Renal pelvis (tissue), 4 donors: ENCODE data around the gene FBXO34. TPM values are rescaled to one million over a fixed set of nuclear protein-coding genes. Genes with fewer than 3 reads are reported as not detected.
"Not testable (repeated sequence)": the region's sequence is repeated elsewhere in the genome, so short reads cannot be mapped to it uniquely, and the experiment has no call there.

Source experiments
- DNase-seq: peaks from one replicate; pipeline ENCODE4 v3.0.0-alpha.2; 2013
- polyA plus RNA-seq, 3 donors: library from polyadenylated mRNA; unstranded; fragments of 120-200 nt; gene quantifications; one replicate each; pipeline ENCODE4 v1.2.1, GENCODE V29; 2013; ENCODE audit not compliant: insufficient read length in 3 of 3

The FBXO34 gene
- polyA plus RNA-seq, 3 donors, result 32.9 to 42.1 (median 34.0) TPM

DNA sequence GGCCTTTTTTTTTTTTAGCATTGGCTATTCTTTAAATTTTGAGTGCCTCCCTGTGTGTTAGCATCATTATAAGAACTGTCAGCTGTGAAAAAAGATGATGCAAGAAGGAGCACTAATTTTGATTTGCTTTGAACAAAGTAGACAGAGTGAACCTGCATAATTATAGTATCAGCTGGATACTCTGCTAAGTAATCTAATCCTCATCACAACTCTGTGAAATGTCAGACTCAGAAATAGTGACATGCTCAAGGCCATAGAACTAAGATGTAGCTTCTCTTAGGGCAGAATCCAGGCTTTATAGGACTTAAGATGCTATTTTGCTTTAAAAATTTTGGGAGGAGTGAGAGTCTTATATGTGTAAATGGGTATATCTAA, 31.9 kb downstream of the FBXO34 start:
- no peak for DNase-seq

GRCh38 chr14:55303691-55304145, 32.5 kb downstream of the FBXO34 start:
- no peak for DNase-seq

DNA sequence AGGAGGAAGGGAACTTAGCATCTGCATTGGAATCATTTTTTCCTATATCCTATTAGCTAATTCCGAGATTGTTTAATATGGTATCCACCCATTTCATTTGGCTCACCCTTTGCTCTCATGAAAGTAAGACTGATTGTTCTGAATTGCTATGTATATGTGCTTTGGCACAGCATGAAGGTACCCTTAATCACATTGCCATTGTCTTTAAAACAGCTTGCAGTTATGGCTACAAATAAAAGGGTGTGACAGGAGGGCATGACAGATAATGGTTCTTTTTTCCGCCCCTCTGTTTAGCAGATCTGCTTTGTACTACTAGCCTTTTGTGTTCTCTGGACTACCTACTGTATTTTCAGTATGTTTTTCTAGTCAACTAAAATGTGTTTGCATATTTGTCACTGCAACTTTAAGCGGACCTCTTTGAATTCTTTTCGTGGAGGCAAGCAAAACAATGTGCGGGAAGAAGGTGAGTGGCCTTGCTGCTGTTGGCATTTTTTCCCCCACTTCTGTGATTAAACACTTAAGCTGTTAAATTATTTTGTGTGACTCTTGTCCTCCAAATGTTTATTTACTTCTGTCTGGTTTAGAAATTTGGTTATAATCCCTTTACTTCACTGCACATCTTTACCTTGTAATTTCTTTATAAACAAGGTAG, 35.8 kb downstream of the FBXO34 start:
- DNase-seq, result no peak

- no peak for DNase-seq
Measured at GRCh38 chr14:55309154-55309553, 37.9 kb downstream of the FBXO34 start.

DNA sequence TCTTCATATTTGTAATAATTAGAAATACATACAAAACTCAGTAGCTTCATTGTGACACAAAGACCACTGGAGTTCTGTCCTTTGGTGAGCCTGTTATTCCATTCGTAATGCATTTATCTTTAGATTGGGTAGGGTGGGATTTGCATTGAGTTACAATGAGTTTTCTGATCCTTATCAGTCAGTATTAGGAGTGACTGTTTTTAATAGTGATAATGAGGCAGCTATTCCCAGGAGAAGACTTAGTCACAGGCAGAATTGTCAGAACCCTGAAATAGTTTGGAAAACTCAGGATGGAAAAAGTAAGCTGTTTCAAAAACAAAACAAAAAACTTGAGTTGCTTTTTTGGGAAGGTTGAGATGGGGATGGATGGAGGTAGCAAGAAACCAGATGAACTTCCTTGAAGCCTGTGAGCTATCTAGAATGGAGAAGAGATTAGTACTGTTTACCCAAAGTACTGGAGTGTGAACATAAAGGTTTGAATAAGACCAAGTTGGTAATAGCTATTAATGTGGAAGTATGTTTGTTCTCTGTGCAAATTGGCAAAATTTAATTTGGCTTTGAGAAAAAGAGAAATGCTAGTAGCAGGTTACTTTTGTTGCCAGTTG, 38.6 kb downstream of the FBXO34 start:
- DNase-seq, result no peak

- not testable (repeated sequence) for DNase-seq
Measured at GRCh38 chr14:55312379-55313030, 41.3 kb downstream of the FBXO34 start.

- no peak for DNase-seq
Measured at GRCh38 chr14:55313480-55313879, 42.3 kb downstream of the FBXO34 start.

DNA sequence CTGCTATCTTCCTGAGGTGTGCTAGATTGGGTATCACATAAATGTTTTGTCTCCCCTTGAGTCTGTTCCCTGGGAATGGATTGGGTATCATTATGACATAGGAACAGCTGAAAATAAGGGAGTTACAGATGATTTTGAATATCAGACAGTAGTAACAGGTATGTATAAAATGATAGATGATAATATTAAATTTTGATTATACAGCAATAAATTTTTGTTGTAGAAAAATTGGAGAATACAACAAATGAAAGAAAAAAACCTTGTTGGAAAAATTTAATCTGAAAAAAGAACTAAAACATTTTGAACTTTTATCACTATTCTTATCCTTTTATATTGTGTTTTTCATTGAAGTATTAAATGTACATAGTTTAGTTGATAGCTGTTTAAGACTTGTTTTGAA, 43.2 kb downstream of the FBXO34 start:
- no peak for DNase-seq

DNA sequence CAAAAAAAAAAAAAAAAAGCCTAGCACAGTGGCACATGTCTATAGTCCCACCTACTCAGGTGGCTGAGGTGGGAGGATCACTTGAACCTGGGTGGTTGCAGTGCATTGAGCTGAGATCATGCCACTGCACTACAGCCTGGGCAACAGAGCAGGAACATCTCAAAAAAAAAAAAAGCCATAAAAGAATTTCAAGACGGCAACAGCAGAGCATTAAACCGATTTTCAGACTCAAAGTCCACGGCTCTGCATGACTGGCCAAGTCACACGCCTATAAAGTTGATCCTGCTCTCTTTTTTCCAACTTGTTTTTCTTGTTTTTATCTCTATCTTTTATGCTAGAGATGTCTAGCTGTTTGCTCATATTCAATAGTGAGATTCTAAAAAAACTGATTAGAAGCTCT, 45.3 kb downstream of the FBXO34 start:
- peak; percentile 48 for DNase-seq

DNA sequence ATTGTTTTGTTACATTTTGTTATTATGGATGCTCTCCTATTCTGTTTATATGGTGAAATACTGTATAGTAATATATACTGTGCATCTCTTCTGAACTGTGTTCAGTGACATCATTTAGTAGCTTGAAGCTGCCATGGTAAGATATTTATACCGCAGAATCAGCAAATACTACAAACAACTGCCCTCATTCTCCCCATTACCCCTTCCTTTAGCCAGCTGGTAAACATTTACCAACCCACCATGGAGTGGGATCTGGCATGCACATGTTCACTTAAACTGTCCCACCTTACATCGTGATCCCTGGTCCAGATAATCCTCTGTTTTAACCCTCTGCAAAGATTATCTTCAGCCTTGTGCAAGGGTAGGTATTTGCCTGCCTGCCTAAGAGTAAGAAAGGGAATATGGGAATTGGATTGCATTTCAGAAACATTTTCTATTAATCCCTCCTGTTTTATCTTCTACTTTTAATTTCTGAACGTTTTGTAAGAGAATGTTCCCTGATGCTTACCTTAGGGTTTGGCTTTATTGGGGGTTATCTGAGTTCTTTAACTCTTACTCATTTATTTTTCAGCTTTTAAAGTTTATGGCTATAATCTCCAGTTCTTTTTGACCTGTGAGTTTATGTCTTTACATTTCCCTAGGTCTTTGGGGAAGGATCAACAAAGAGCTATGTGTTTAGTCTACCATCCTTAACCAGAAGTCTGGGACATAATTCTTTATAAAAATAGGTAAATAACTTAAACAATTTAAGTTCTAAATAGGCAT, 46.5 kb downstream of the FBXO34 start:
- DNase-seq, result no peak

GRCh38 chr14:55318694-55319093, 47.5 kb downstream of the FBXO34 start:
- DNase-seq, result no peak

DNA sequence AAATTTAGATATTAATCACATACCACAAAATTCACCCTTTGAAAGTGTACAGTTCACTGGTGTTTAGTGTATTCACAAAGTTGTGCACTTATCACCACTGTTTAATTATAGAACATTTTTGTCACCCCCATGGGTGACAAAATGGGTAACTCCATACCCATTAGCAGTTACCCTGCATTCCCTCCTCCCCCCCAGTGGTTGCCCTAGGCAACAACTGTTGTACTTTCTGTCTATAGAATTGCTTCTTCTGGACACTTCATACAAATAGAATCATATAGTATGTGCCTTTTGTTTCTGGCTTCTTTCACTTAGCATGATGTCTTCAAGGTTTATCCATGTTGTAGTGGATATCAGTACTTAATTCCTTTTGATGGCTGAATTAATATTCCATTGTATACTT, 52.7 kb downstream of the FBXO34 start:
- no peak for DNase-seq

DNA sequence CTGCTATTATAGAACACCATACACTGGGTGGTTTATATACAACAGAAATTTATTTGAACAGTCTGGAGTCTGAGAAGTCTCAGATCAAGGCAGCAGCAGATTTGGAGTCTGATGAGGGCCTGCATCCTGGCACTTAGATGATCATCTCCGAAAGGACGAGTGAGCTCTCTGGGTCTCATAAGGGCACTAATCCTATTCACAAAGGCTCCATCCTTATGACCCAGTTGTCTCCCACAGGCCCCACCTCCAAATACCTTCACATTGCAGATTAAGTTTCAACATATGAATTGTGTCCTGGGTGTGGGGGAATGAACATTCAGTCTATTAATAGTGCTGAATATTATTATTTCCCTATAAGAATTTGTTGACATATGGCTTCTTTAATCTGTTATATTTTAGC, 53.6 kb downstream of the FBXO34 start:
- no peak for DNase-seq

GRCh38 chr14:55327179-55327578, 56.0 kb downstream of the FBXO34 start:
- no peak for DNase-seq

GRCh38 chr14:55328317-55328716, 57.1 kb downstream of the FBXO34 start:
- DNase-seq, result no peak

DNA sequence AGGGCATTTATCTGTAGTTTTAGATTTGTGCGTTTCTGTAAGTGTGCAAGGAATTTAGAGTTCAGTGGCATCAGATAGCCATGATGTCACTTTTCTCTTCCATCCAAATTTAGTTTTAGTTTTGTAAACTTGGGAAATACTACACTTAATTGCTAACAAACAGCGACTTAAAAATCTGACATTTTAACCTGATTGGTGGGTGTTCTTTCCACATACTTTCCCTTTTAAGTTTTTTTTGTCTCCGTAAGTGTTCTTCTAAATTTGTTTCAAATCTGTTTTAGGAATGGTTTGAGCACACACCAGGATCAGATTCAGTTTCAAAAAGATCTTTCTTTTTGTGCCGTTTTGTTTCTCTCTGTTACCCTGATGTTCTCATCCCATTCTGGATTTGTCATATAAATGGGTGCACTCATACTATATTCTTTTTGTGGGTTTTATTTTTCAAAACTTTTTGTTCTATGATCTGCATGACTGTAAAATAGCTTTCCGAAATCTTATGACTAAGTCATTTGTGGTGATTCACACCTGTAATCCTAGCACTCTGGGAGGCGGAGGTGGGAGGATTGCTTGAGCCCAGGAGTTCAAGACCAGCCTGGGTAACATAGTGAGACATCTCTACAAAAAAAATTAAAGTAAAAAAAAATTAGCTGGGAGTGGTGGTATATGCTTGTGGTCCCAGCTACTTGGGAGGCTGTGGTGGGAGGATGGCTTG, 58.9 kb downstream of the FBXO34 start:
- no peak for DNase-seq

DNA sequence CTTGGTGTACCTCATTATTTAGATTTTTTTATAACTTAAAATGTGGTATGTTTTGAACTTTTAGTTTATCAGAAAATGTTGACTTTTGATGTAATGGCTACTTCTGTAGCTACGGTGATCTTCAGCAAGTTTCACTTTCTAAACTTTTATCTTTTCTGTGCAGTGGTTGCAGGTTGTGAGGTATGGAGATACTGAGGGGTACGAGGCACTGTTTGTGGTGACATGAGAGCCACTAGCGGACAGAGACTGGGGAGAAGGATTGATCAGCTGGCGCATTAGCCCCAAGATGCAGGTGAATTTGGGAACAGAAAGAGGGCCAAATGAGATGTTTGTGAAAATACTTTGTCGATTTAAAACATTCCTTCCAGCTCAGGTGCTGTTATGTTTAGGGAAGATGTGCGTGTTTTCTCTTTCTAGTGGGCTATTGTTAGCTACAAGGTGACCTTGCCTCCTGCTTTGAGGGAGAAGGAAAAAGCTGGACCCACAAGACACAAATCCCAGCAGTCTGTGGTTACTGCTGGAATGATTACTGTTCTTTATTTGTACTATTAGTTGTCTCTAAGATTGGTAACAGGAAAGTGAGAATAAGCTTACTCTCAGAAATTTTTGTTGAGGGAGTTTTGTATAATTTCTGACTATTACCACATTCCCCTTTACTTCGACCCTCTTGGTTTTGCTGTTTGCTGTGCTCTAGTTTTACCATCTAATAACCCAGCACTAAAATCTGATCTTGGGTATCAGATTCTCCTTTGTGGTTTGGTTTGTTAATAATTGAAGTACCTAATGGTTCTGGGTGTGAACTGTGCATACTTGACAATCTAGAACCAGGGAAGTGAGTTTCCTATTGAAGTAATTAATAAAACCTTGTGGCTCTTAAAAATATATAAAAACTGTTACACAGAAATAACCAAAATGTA, 61.7 kb downstream of the FBXO34 start:
- DNase-seq, result no peak

- no peak for DNase-seq
Measured at GRCh38 chr14:55333711-55334485, 62.7 kb downstream of the FBXO34 start.

GRCh38 chr14:55336162-55336561, 64.9 kb downstream of the FBXO34 start:
- no peak for DNase-seq

DNA sequence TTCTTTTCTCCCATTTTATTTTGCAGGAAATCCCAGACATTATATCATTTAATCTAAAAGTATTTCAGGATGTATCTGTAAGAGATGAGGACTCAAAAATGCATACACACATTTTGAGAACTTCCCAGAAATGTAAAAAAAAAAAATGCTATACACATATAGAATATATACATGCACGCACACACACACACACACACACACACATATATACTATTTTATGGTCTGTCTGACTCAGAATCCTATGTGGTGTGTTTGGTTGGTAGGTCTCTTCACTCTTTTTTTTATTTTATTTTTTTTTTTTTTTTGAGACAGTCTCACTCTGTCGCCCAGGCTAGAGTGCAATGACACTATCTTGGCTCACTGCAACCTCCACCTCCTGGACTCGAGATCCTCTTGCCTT, 65.5 kb downstream of the FBXO34 start:
- DNase-seq, result no peak
